GM12892 (cell line): ENCODE data around the gene DPP6.
"Not testable (repeated sequence)": the region's sequence is repeated elsewhere in the genome, so short reads cannot be mapped to it uniquely, and the experiment has no call there.

Source experiments
- POLR2A ChIP-seq: IDR thresholded peaks from 2 replicates; pipeline ENCODE4 v1.6.1; 2011; ENCODE audit warnings: low read depth, low read length, control low read depth
- POLR2AphosphoS5 ChIP-seq: IDR thresholded peaks from 2 replicates; pipeline ENCODE4 v1.6.1; 2011; ENCODE audit warnings: low read depth, low read length, control low read depth
- TAF1 ChIP-seq: IDR thresholded peaks from 2 replicates; pipeline ENCODE4 v1.6.1; 2011; ENCODE audit warnings: low read depth, mild to moderate bottlenecking, control low read depth, low read length, borderline replicate concordance

DNA sequence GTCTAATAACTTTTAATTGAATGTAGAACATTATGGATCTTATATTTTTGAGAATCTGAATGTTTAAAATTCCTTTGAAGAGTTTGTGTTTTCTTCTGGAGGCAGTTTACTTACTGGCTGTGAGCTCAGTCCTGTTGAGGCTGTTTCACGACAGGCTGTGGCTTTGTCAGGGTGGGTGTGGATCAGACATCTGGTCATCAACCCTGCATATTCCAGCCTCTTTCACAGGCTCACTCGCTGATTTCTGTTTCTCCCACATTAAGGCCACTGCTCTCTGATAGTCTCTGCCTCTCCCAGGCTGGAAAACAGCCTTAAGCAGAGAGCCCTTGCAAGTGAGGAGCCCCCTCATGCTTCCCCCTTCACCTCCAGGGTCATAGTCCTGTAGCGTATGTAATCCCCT is 39.4 kb upstream of the DPP6 start:
- TF ChIP-seq POLR2A, POLR2AphosphoS5, TAF1: not testable (repeated sequence)
